Psoas muscle (tissue), 8 donors: ENCODE data around the gene SLC2A8. TPM values are rescaled to one million over a fixed set of nuclear protein-coding genes. Genes with fewer than 3 reads are reported as not detected.
A peak's percentile ranks its signal among the peaks of the same experiment; 100 is the strongest.

Experiments
- ATAC-seq, 4 donors: fragments of 200-7000 bp; cut with Tn5 transposase; one replicate each; pipeline ENCODE4 v1.9.1; 2020; ENCODE audit warnings: moderate library complexity in 3 of 4, mild to moderate bottlenecking in 2 of 4
- DNase-seq, 2 donors: peaks; one replicate each; pipeline ENCODE4 v3.0.0-alpha.2; 2020
- H3K27ac ChIP-seq: fragments of 200-600 bp; one replicate; pipeline ENCODE4 v1.8.0; 2022
- H3K27me3 ChIP-seq, 3 donors: fragments of 200-600 bp in 1 of 3; one replicate each; pipeline versions ENCODE4 v1.6.1 to v1.8.0; 2013 to 2022; ENCODE audit warnings: low read length in 2 of 3, mild to moderate bottlenecking in 2 of 3, moderate library complexity in 1 of 3; ENCODE audit not compliant: insufficient read depth in 3 of 3
- H3K36me3 ChIP-seq, 2 donors: fragments of 200-600 bp in 1 of 2; one replicate each; pipeline versions ENCODE4 v1.6.1 to v1.8.0; 2013 to 2022; ENCODE audit warnings: low read depth in 1 of 2, mild to moderate bottlenecking in 1 of 2, moderate library complexity in 1 of 2; ENCODE audit not compliant: insufficient read depth in 1 of 2
- H3K4me1 ChIP-seq: fragments of 200-600 bp; one replicate; pipeline ENCODE4 v1.8.0; 2022
- H3K4me3 ChIP-seq: fragments of 200-600 bp; one replicate; pipeline ENCODE4 v1.8.0; 2022; ENCODE audit warnings: mild to moderate bottlenecking
- H3K9me3 ChIP-seq: fragments of 200-600 bp; one replicate; pipeline ENCODE4 v1.8.0; 2022
- WGBS, 3 donors: extraction: QIAGEN DNeasy Blood & Tissue Kit; methylation state at CpG; one replicate each; pipeline versions ENCODE4 v1.1.6 to v1.1.7; 2013; 5-methylcytosine and 5-hydroxymethylcytosine counted together
- intact Hi-C, 2 donors: fragments of 100-400 bp; cut with DNase I; formaldehyde crosslinking; loops; one replicate each; pipeline versions ENCODE4 v1.11.0 to v1.14.2; 2022
- polyA plus RNA-seq, 3 donors: library from polyadenylated mRNA; stranded (reverse); fragments of 200-250 nt; gene quantifications; one replicate each; pipeline ENCODE4 v1.2.3, GENCODE V29; 2013
- total RNA-seq, 4 donors: library from RNA; stranded (reverse); fragmentation: NEBNext Ultra II Directional in 2 of 4; extraction: Animal tissue kit (Norgen Biotek cat#: 25700) in 2 of 4; gene quantifications; one replicate each; pipeline versions ENCODE4 v1.2.1 to v1.2.4, GENCODE V29; 2021 to 2023
- TF ChIP-seq, protein P1 (sequence below): fragments of 200-600 bp; IDR thresholded peaks from one replicate; pipeline ENCODE4 v1.8.0; 2022; ENCODE audit warnings: antibody characterized with exemption
- donor health status: healthy with polysubstance abuse.
- donor health status: DM: no; HTN: no; CAD: no; lungs with moderate emphysema.
- donor health status: Bipolar disorder and iron deficiency.
- donor health status: healthy.
- donor health status: DM: yes; HTN: yes; CAD: no.
- donor health status: DM: no; HTN: no; CAD: no.
- donor health status: DM: no; HTN: no; CAD: no.
- donor health status: DM: yes; HTN: yes; CAD: no.

SLC2A8 gene
- total and polyA plus RNA-seq, 7 donors = 13.2 to 20.3 (median 16.3) TPM

DNA sequence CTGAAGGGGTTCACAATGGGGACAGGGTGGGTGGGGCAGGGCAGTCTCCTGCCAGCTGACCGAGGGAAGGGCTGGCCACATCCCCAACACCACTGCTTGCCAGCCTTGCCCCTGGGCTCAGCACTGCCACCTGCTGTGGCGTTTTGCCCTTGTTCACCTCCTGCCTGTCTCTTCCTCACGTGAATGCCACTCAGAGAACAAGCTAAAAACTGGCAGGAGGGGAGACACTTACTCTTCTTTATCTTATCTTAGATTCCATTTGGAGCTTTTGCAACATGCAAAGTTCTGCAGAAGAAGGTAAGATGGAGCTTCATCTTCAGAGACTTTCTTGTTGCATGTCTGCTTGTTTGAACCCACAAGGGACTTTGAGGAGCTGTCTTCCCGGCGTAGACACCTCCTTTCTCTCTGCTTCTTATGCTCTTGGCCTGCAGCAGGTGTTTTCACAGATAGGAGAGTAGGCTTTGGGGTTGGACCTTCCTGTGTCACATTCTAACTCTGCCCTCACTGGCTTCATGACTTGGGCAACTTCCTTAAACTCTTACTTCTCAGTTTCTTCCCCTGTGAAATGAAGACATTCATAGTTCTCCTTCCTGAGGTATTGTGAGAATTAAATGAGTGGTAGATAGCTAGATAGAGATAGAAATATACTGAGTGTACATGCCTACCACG lies 58.5 kb downstream of the SLC2A8 start:
- peak; percentile 44 to 78 for DNase-seq
- H3K36me3 ChIP-seq = peaks cover 0 to 62% of the 10 kb centered on the region in 2 donors
- no peak overlapping the region for H3K4me3 ChIP-seq
- peaks cover 20% of the 10 kb centered on the region for H3K4me1 ChIP-seq
- H3K27ac ChIP-seq = no peak overlapping the region
- TF ChIP-seq, protein P1, sequence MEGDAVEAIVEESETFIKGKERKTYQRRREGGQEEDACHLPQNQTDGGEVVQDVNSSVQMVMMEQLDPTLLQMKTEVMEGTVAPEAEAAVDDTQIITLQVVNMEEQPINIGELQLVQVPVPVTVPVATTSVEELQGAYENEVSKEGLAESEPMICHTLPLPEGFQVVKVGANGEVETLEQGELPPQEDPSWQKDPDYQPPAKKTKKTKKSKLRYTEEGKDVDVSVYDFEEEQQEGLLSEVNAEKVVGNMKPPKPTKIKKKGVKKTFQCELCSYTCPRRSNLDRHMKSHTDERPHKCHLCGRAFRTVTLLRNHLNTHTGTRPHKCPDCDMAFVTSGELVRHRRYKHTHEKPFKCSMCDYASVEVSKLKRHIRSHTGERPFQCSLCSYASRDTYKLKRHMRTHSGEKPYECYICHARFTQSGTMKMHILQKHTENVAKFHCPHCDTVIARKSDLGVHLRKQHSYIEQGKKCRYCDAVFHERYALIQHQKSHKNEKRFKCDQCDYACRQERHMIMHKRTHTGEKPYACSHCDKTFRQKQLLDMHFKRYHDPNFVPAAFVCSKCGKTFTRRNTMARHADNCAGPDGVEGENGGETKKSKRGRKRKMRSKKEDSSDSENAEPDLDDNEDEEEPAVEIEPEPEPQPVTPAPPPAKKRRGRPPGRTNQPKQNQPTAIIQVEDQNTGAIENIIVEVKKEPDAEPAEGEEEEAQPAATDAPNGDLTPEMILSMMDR = peak; percentile 56
- intact Hi-C loops = no loop called here
- no peaks in the 10 kb centered on the region for H3K9me3 ChIP-seq
- peak in 2 of 4 donors; percentile 23 to 41 for ATAC-seq
- 52 to 61% (median 53%) methylated on average over 6 of the region's 6 CpGs for WGBS, 3 donors
- no peaks in the 10 kb centered on the region for H3K27me3 ChIP-seq

DNA sequence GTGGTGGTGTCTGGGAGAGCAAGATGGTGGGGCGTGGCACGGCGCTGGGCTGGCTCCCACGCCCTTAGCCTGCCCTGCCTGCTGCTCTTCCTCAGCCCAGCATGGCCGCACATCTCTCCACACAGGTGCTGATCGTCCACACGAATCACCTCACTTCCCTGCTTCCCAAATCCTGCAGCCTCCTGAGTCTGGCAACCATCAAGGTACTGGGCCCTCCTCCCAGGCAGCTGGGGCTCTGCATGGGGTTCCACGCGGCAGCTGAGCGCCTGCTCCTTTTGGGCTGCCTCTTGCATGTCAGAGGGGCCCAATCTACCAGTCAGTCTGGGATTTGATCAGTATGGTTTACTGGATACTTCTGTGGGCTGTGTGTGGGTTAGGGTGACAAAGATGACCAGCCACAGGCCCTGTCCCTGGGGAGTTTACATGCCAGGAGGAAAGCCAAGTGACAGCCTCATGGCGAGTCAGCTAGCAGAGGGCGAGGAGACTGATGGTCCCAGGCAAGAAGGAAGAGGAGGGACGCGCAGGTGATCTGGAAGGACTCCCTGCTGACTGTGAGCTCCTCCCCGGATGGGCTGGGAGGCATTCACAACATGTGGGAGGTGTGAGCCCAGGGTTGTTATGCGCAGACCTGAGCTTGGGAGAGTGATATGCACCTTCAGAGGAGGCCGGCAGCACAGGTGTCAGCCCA lies 60.4 kb downstream of the SLC2A8 start:
- no peak for ATAC-seq
- H3K4me1 ChIP-seq = peaks cover 18% of the 10 kb centered on the region
- peaks cover 4 to 77% of the 10 kb centered on the region in 2 donors for H3K36me3 ChIP-seq
- WGBS, 3 donors = 82 to 86% (median 84%) methylated on average over 17 of the region's 17 CpGs
- no peak overlapping the region for H3K4me3 ChIP-seq
- TF ChIP-seq, protein P1 = no peak
- H3K27me3 ChIP-seq = no peaks in the 10 kb centered on the region
- H3K27ac ChIP-seq = no peak overlapping the region
- DNase-seq = peak in 1 of 2 donors; percentile 50
- intact Hi-C loops = no loop called here
- H3K9me3 ChIP-seq = no peaks in the 10 kb centered on the region

Other genes with a start within 250 kb of the SLC2A8 start
- 1 to 10 TPM; 2.2 to 4.8 (median 3.1) TPM for gene GARNL3, start 132.4 kb upstream of the SLC2A8 start, total RNA-seq
- 1 to 10 TPM; 1.2 to 1.9 (median 1.7) TPM for gene GARNL3, start 132.4 kb upstream of the SLC2A8 start, polyA plus RNA-seq
- gene ZNF79, start 27.2 kb downstream of the SLC2A8 start, total RNA-seq = 10 to 100 TPM in 2 of 4 donors, 1 to 10 TPM in 2; 4.4 to 10.7 (median 9.1) TPM
- 1 to 10 TPM; 2.7 to 6.0 (median 2.8) TPM for gene ZNF79, start 27.2 kb downstream of the SLC2A8 start, polyA plus RNA-seq
- 1,000 to 10,000 TPM in 1 of 4 donors, 100 to 1,000 TPM in 3; 748 to 1,111 (median 831) TPM for gene RPL12, start 54.2 kb downstream of the SLC2A8 start, total RNA-seq
- 1,000 to 10,000 TPM; 1,171 to 2,317 (median 1,895) TPM for gene RPL12, start 54.2 kb downstream of the SLC2A8 start, polyA plus RNA-seq
- gene LRSAM1, start 54.3 kb downstream of the SLC2A8 start, total RNA-seq = 10 to 100 TPM in 3 of 4 donors, 1 to 10 TPM in 1; 8.3 to 17.7 (median 13.8) TPM
- gene LRSAM1, start 54.3 kb downstream of the SLC2A8 start, polyA plus RNA-seq = 10 to 100 TPM; 11.1 to 17.1 (median 11.6) TPM
- gene STXBP1, start 215.1 kb downstream of the SLC2A8 start, total RNA-seq = 10 to 100 TPM in 2 of 4 donors, 1 to 10 TPM in 2; 6.1 to 12.3 (median 8.9) TPM
- gene STXBP1, start 215.1 kb downstream of the SLC2A8 start, polyA plus RNA-seq = 1 to 10 TPM; 2.8 to 6.7 (median 3.2) TPM